Measurements from ENCODE around the gene EEF1E1.

GRCh38 chr6:8057793-8058192 lies 44.6 kb downstream of the EEF1E1 start:
- TF ChIP-seq CTCF (IDR thresholded peaks at IDR 0.05) (no peak), POLR2A (IDR thresholded peaks at IDR 0.05) (no peak)
